MM.1S (cell line): ENCODE measurements around the gene DIS3L2.
"Not testable (repeated sequence)": the region's sequence is repeated elsewhere in the genome, so short reads cannot be mapped to it uniquely, and the experiment has no call there.

Source experiments
- DNase-seq: peaks from one replicate; pipeline ENCODE4 v3.0.0-alpha.2; 2015
- H2AFZ ChIP-seq: fragments of 300-600 bp; sonication (generic); 2 replicates; pipeline ENCODE4 v1.6.0; 2016; ENCODE audit warnings: antibody characterized with exemption, low read length
- H3F3A ChIP-seq: fragments of 300-600 bp; sonication (generic); 2 replicates; pipeline ENCODE4 v1.6.1; 2016; ENCODE audit warnings: mild to moderate bottlenecking, antibody characterized with exemption, low read length, moderate library complexity, mixed read lengths; ENCODE audit not compliant: insufficient read depth
- H3K27ac ChIP-seq: fragments of 300-600 bp; sonication (generic); 2 replicates; pipeline ENCODE4 v1.5.1; 2016; ENCODE audit warnings: mild to moderate bottlenecking, low read length
- H3K27me3 ChIP-seq: fragments of 300-600 bp; sonication (generic); replicated peaks from 2 replicates; pipeline ENCODE4 v1.6.0; 2016; ENCODE audit warnings: low read length; ENCODE audit not compliant: insufficient read depth
- H3K36me3 ChIP-seq: fragments of 300-600 bp; sonication (generic); replicated peaks from 2 replicates; pipeline ENCODE4 v1.6.1; 2016; ENCODE audit warnings: mild to moderate bottlenecking, low read length, mixed read lengths; ENCODE audit not compliant: insufficient read depth
- H3K4me1 ChIP-seq: fragments of 300-600 bp; sonication (generic); 2 replicates; pipeline ENCODE4 v1.6.1; 2016; ENCODE audit warnings: low read length, mixed read lengths
- H3K4me2 ChIP-seq: fragments of 300-600 bp; sonication (generic); 2 replicates; pipeline ENCODE4 v1.6.0; 2016; ENCODE audit warnings: low read depth, low read length
- H3K4me3 ChIP-seq: fragments of 300-600 bp; sonication (generic); 2 replicates; pipeline ENCODE4 v1.5.1; 2016; ENCODE audit warnings: low read length, mixed read lengths
- H3K79me2 ChIP-seq: fragments of 300-600 bp; sonication (generic); 2 replicates; pipeline ENCODE4 v1.6.1; 2016; ENCODE audit warnings: mixed run types, low read length, mixed read lengths
- H3K9ac ChIP-seq: fragments of 300-600 bp; sonication (generic); 2 replicates; pipeline ENCODE4 v1.6.1; 2016; ENCODE audit warnings: low read length, mixed read lengths
- H3K9me2 ChIP-seq: fragments of 300-600 bp; sonication (generic); replicated peaks from 2 replicates; pipeline ENCODE4 v1.6.1; 2016; ENCODE audit warnings: mild to moderate bottlenecking, low read length, mixed read lengths; ENCODE audit not compliant: insufficient read depth
- H3K9me3 ChIP-seq: fragments of 300-600 bp; sonication (generic); replicated peaks from 2 replicates; pipeline ENCODE4 v1.6.1; 2016; ENCODE audit warnings: mild to moderate bottlenecking, low read length, mixed read lengths; ENCODE audit not compliant: insufficient read depth
- H4K20me1 ChIP-seq: fragments of 300-600 bp; sonication (generic); 2 replicates; pipeline ENCODE4 v1.6.1; 2016; ENCODE audit warnings: mild to moderate bottlenecking, low read length, moderate library complexity, mixed read lengths; ENCODE audit not compliant: insufficient read depth
- CTCF ChIP-seq: fragments of 300-600 bp; sonication (generic); IDR thresholded peaks from 2 replicates; pipeline ENCODE4 v1.5.1; 2016; ENCODE audit warnings: antibody characterized with exemption, low read length, mixed read lengths
- EZH2 ChIP-seq: fragments of 300-600 bp; sonication (generic); optimal IDR thresholded peaks from 2 replicates; pipeline ENCODE3; 2017; ENCODE audit warnings: low read depth, mild to moderate bottlenecking, antibody characterized with exemption, low read length, mixed read lengths
- EZH2phosphoT487 ChIP-seq: fragments of 300-600 bp; sonication (generic); IDR thresholded peaks from 2 replicates; pipeline ENCODE4 v1.6.1; 2018; ENCODE audit warnings: antibody characterized with exemption, low read length

DIS3L2 gene

GRCh38 chr2:231942180-231942579 lies 19.3 kb upstream of the DIS3L2 start:
- no peaks in the 10 kb centered on the region for H3K36me3 ChIP-seq
- H3K79me2 ChIP-seq = no peaks in the 10 kb centered on the region
- no peaks in the 10 kb centered on the region for H3K9me2 ChIP-seq
- no peaks in the 10 kb centered on the region for H3K9me3 ChIP-seq
- H4K20me1 ChIP-seq = no peaks in the 10 kb centered on the region
- no peak overlapping the region for H3K4me3 ChIP-seq
- no peak for TF ChIP-seq EZH2phosphoT487
- no peak for TF ChIP-seq EZH2
- TF ChIP-seq CTCF = no peak
- no peaks in the 10 kb centered on the region for H3K4me1 ChIP-seq
- H3K27ac ChIP-seq = no peak overlapping the region
- no peaks in the 10 kb centered on the region for H3K27me3 ChIP-seq
- H3K4me2 ChIP-seq = no peak overlapping the region
- H3K9ac ChIP-seq = no peak overlapping the region
- no peaks in the 10 kb centered on the region for H3F3A ChIP-seq
- H2AFZ ChIP-seq = no peak overlapping the region
- DNase-seq = no peak

GRCh38 chr2:231946241-231946814 lies 15.2 kb upstream of the DIS3L2 start:
- H3K27ac ChIP-seq = no peak overlapping the region
- no peak overlapping the region for H3K4me3 ChIP-seq
- H2AFZ ChIP-seq = no peak overlapping the region
- no peaks in the 10 kb centered on the region for H3K27me3 ChIP-seq
- TF ChIP-seq EZH2phosphoT487 (no peak), EZH2 (no peak), CTCF (no peak)
- no peaks in the 10 kb centered on the region for H3F3A ChIP-seq
- H3K4me1 ChIP-seq = no peaks in the 10 kb centered on the region
- no peaks in the 10 kb centered on the region for H4K20me1 ChIP-seq
- H3K9ac ChIP-seq = no peak overlapping the region
- H3K79me2 ChIP-seq = no peaks in the 10 kb centered on the region
- no peak for DNase-seq
- H3K9me3 ChIP-seq = no peaks in the 10 kb centered on the region
- H3K36me3 ChIP-seq = no peaks in the 10 kb centered on the region
- H3K4me2 ChIP-seq = no peak overlapping the region
- H3K9me2 ChIP-seq = no peaks in the 10 kb centered on the region

- DNase-seq, H3K9me3 ChIP-seq, H3K4me2 ChIP-seq, H3K9ac ChIP-seq, H3K36me3 ChIP-seq, H2AFZ ChIP-seq, H3K4me1 ChIP-seq, H4K20me1 ChIP-seq, H3F3A ChIP-seq, H3K79me2 ChIP-seq, H3K27ac ChIP-seq, H3K4me3 ChIP-seq, H3K9me2 ChIP-seq, H3K27me3 ChIP-seq: not testable (repeated sequence)
Observed at GRCh38 chr2:231947112-231947511, 14.4 kb upstream of the DIS3L2 start.

GRCh38 chr2:231947694-231948093 lies 13.8 kb upstream of the DIS3L2 start:
- DNase-seq = no peak
- Histone ChIP-seq H3K9me3 (no peaks in the 10 kb centered on the region), H3K36me3 (no peaks in the 10 kb centered on the region), H4K20me1 (no peaks in the 10 kb centered on the region), H3K9me2 (no peaks in the 10 kb centered on the region), H3K4me1 (no peaks in the 10 kb centered on the region), H3F3A (no peaks in the 10 kb centered on the region), H3K27me3 (no peaks in the 10 kb centered on the region), H3K27ac (no peak overlapping the region), H3K9ac (no peak overlapping the region), H3K79me2 (no peaks in the 10 kb centered on the region), H2AFZ (no peak overlapping the region), H3K4me2 (no peak overlapping the region), H3K4me3 (no peak overlapping the region)
- TF ChIP-seq EZH2 (no peak), CTCF (no peak), EZH2phosphoT487 (no peak)
